ENCODE measurements around the gene RUSF1.
A peak's percentile ranks its signal among the peaks of the same experiment; 100 is the strongest.
"Not testable (repeated sequence)": the region's sequence is repeated elsewhere in the genome, so short reads cannot be mapped to it uniquely, and the experiment has no call there.

RUSF1 gene

GRCh38 chr16:31507929-31508705, at the start of gene RUSF1:
TSS of gene RUSF1 (minus strand) at chr16:31508391. CDS start at chr16:31508373, 18 bp downstream.
- peak; percentile 93 for DNase-seq

- DNase-seq = no peak
These were observed 34.6 kb upstream of the RUSF1 start for GRCh38 chr16:31542763-31543162.

- not testable (repeated sequence) for DNase-seq
These were observed 31.6 kb upstream of the RUSF1 start for GRCh38 chr16:31539762-31540161.

- not testable (repeated sequence) for DNase-seq
These were observed 30.0 kb upstream of the RUSF1 start for GRCh38 chr16:31538243-31538598.

GRCh38 chr16:31537362-31538242, 29.4 kb upstream of the RUSF1 start:
- no peak for DNase-seq

DNA sequence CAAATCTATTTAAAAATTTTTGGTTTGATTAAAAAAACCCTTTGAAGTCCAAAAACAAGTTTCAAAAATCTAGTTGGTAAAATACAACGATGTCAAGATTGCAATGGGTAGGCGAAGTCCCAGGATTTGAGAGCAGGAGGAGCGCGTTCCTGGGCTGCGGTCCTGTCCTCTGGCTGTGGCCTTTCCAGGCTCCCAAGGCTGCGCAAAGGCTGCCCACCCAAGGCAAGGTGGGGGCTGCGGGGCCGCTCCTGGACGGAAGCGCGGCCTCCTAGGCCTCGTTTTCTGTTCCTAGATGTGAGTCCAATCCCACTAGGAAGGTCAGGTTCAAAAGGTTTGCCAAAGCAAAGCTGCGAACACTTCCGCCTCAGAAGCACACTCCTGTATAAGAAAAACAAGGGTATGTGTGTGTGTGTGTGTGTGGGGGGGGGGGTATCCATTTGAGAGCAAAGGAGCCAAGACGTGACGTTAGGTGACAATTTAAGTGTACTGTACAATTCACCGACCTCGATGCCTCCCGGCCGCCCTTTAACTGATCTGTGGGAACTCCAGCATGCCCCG, 28.7 kb upstream of the RUSF1 start:
- no peak for DNase-seq

DNA sequence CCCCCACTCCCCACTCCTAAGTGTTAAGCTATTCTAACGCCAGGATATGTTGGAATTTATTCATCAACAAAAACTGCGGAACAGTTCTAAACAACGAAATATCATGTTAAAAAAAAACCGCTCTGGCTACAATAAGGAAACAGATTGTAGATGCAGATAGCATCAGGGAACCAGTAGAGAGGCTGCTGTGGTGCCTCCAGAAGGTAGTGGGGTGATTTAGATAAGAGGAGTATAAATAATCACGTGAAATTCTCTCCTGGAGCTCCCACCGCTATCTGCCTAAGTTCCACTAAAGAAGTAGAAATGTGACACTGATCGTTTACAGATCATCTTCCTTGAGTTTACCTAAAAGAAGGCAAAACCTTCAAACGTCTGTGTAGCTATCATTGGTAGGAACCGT, 27.5 kb upstream of the RUSF1 start:
- DNase-seq = no peak

DNA sequence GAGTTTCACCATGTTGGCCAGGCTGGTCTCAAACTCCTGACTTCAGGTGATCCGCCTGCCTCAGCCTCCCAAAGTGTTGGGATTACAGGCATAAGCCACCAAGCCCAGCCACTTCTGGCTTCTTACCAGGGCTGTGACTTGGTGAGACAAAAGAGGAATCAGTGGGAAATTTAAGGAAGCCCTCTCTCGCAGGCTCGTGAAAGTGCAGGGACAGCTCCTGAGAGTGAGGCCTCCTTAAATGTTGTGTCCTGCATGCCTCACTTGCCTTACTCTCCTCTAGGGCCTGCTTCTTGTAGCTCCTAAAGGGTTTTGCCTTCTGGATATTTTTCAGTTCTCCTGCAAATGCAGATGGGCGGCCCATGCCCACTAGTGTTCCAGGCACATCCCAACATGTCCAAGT, 24.7 kb upstream of the RUSF1 start:
- DNase-seq = no peak

- no peak for DNase-seq
These were observed 23.9 kb upstream of the RUSF1 start for GRCh38 chr16:31532120-31532519.

- DNase-seq = no peak
These were observed 22.9 kb upstream of the RUSF1 start for GRCh38 chr16:31531096-31531495.

- DNase-seq = no peak
These were observed 22.2 kb upstream of the RUSF1 start for GRCh38 chr16:31530405-31530804.

DNA sequence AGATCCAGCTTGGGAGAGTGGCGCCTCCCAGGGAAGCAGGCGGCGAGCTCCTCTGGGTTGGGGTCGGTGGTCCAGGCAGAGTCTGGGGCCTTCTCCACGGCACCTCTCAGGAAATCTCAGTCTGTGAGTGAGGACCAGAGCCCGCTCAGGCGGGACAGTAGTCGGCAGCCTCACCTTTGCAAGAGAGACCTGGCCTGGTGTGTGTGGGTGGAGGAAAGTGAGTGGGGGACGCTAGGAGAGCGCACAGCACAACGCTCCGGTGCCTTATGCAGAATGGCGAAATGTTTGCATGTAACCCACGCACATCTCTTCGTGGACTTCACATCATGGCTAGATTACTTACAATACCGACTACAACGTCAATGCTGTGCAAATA, 21.7 kb upstream of the RUSF1 start:
- DNase-seq = no peak

DNA sequence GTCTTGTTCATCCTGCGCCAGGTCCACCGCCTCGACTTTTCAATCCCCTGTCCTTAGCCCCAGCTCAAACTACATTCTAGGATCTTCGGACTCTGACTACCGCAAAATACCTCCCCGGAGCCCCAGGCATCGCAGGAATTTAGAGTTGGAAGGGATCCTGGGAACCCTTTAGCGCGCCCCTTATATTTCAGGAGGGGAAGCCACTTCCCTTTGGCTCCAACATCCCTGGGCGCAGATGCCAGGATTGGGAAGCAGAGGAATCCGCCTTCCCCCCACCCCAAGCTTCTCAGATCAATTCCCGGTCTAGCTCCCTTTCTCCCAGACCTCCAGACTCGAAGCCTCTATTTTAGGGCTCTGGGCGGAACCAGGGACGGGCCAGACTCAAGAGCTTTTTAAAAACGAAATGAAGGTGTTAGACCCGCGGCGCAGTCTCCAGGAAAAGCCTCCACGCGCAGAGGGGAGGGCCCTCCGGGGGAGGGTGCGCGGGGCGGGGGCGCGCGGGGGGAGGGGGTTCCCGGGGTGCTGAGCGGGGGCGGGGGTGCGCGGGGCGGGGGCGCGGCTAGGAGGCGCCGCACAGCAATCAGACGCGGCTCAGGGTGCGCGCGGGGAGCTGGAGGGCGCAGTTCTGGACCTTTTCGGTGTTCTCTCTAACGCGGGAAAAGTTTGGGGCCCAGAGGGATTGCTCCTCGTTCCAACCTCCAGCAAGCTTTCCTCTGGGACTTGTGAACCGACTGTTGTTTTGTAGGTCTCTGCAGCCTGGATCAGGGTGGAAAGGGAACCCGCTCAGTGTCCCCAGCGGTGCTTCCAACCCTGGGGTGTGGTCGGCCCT, 21.1 kb upstream of the RUSF1 start:
- peak; percentile 13 for DNase-seq

DNA sequence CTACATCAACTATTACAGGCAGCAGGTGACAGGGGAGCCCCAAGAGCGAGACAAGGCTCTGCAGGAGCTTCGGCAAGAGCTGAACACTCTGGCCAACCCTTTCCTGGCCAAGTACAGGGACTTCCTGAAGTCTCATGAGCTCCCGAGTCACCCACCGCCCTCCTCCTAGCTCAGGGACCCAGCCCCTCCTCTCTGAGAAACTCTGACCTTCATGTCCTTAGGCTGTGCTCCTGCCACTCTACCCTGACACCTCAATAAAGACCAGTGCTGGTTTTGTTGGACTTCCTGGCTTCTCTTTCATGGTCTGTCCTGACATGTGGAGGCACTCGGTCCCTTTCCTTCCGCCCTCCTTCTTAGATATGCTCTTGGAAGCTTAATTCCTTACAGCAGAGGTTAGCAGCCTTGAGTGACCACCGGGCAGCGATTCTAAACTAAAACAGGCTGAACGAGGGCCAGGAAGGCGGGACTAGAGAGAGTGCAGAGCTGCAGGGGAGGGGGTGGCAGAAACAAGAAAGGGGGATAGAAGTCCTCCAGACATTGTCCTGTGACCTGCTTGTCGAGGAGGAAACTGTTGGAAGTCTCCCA, 20.4 kb upstream of the RUSF1 start:
- no peak for DNase-seq

DNA sequence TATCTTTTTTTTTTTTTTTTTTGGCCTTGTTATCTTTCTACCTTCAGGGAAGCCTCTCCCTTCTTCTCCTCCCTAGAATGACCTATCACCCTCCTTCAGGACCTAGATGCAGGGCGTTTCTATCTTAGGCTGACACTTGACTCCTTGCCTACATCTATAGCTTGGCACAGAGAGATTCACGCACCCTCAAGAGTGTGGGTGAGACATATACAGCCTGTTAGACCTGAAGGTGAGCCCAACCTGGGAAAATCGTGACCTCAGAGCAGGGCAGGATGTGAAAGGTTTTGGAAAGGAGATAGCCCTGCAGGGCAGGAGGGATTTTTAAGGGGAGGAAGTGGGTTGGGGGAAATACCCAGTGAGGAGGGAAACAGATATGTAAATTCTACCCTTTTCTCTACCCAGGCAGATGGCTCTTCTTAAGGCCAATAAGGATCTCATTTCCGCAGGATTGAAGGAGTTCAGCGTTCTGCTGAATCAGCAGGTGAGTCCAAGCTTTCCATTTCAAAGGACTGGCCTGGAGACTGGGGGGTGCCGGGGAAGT, 19.6 kb upstream of the RUSF1 start, which contains the start of gene AHSP:
TSS of gene AHSP (plus strand) at position 167 of the 541 bp plus-strand sequence. CDS start at position 407, 240 bp downstream.
- no peak for DNase-seq

DNA sequence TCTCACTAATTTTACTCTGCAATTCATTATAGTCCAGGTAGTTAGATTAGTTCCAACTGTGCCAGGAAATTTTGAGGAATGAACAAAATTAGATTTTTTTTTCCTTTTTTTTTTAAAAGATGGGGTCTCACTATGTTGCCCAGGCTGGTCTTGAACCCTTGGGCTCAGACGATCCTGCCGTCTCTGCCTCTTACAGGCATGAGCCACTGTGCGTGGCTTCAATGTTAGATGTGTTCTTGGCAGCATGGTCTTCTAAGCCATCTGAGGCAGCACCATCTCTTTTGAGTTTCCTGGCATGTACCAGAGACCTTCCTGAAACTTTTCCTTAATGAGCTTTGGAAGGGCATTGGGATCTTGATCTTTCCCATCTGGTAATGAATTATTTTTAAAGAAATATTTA, 16.9 kb upstream of the RUSF1 start:
- no peak for DNase-seq

- DNase-seq = not testable (repeated sequence)
These were observed 15.6 kb upstream of the RUSF1 start for GRCh38 chr16:31523768-31524167.

DNA sequence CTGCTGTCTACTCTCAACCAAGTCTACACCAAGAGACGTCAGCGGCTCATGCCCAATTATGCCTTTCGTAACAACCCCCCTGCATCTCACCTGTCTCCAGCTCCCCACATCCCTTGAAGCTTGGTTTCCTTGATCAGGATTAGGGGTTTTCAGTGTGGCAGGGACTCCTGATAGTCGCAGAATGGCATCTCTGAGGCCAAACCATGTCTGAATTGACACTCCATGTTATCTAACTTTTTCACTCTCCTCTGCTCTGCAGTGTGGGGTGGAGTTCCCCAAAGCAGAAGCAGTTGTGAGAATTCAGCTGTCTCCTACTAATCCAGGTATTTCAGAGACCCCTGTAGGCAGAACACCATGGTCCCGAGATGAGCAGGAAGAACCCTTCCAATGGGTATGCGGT, 13.9 kb upstream of the RUSF1 start:
- no peak for DNase-seq

DNA sequence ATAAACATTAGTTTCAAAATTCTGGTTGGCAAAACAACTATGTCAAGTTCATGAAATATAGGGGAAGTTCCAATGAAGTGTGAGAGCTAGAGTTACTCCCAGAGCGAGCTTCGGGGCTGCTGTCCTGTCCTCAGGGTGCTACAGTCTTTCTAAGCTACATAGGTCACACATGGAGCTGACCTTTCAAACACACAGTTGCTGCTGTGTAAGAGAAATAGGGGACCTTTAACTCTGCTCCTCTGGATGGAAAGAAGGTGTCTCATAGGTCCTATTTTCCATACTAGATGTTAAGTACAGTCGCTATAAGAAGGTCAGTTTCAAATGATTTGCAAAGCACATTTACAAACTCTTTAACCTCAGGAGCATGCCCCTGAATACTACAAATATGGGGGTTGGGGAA, 13.2 kb upstream of the RUSF1 start:
- DNase-seq = no peak

DNA sequence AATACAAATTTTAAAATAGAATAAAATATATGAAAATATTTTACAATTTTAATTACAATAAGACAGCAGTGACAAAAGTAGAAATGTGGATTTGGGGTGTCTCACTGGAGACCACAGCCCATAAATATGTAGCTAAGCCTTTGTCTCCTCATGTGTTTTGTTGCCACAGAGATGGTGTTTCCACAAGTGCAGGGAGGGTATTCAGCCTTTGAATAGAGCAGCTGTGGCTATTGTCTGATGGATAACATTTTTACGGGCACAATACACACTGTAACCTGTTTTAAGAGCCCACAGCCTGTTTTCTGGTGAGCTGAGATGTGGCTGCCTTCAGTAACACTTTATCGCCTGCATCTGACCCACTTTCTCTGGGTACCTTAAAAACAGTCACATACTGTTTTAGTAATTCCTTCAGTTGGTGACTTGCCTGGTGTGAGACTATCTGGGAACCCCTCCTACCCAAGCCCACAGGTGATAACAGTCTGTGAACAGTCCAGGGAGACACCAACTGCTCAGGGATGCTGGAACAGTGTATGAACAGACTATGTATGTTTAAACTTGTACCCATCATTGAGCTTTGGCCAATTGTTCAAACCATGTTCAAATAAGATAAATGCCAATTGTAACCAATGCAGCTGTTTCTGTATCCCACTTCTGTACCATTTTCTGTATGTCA, 11.7 kb upstream of the RUSF1 start:
- DNase-seq = no peak

DNA sequence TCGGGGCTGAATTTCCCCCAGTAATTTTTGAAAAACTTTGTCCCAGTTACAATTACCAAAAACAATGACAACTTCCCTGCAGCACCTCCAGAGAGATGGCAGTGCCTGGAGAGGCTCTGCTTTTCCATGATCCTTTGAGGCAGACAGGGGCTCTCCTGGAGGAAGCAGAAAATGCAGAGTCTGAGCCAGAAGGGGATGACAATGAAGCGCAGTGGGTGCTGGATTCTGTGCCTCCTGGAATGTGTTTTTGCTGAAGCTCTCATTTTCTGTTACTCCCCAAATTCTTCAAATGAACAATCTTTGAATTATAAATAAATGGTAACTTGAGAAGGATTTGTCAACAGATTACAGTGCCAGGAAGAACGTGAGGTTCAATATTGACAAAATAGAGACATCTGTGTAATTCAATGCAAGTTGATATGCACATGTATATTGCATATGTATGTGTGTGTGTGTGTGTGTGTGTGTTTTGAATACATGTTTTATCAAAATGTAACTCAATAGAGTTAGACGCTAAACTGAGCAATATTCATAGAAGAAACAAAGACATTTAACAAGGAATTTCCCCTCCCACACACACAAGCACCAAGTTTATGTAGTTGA, 9.7 kb upstream of the RUSF1 start:
- no peak for DNase-seq

Measured in stimulated activated CD4-positive, alpha-beta T cell treated with anti-CD3 and anti-CD28 coated beads, Interleukin-15, amount 100 ng/mL, for 24 hours (primary cell).